GM12878 (cell line): ENCODE data around the gene RIPOR3.

ENCODE experiments used
- BACH1 ChIP-seq: fragments of 450-650 bp; IDR thresholded peaks from 2 replicates; pipeline ENCODE4 v1.6.1; 2017; ENCODE audit warnings: mild to moderate bottlenecking, borderline replicate concordance
- CEBPB ChIP-seq, 2 experiments: fragments of 150-350 bp in 1 of 2; IDR thresholded peaks; 2 replicates each; pipeline ENCODE4 v1.6.1; 2012 to 2014; ENCODE audit warnings: low read depth in 2 of 2, low read length in 2 of 2, borderline replicate concordance in 1 of 2, inconsistent platforms in 1 of 2
- POLR2A ChIP-seq: IDR thresholded peaks from 2 replicates; pipeline ENCODE4 v1.6.1; 2011; ENCODE audit warnings: low read depth, mild to moderate bottlenecking, low read length
- POLR2AphosphoS5 ChIP-seq: IDR thresholded peaks from 2 replicates; pipeline ENCODE4 v1.6.1; 2011; ENCODE audit warnings: mild to moderate bottlenecking, low read length, inconsistent platforms
- SPI1 ChIP-seq: IDR thresholded peaks from 2 replicates; pipeline ENCODE4 v1.6.1; 2011; ENCODE audit warnings: low read depth, mild to moderate bottlenecking, low read length, moderate library complexity, borderline replicate concordance; ENCODE audit not compliant: insufficient read depth
- TF ChIP-seq, protein P1 (sequence below): fragments of 450-650 bp; IDR thresholded peaks from 2 replicates; pipeline ENCODE4 v1.6.1; 2017; ENCODE audit warnings: mild to moderate bottlenecking, moderate library complexity
- TF ChIP-seq, protein P2 (sequence below), 3 experiments: IDR thresholded peaks in 2 of 3; conservative IDR thresholded peaks in 1 of 3; 2 replicates each; pipeline ENCODE4 v1.5.1; 2011; ENCODE audit warnings: low read depth in 3 of 3, low read length in 3 of 3, mild to moderate bottlenecking in 3 of 3, control low read depth in 2 of 3, moderate library complexity in 2 of 3, inconsistent platforms in 1 of 3, mixed read lengths in 1 of 3; ENCODE audit not compliant: control insufficient read depth in 2 of 3, insufficient read depth in 1 of 3; ENCODE audit errors: extremely low read depth in 1 of 3
- TF ChIP-seq, protein P3 (sequence below): IDR thresholded peaks from 2 replicates; pipeline ENCODE4 v1.6.1; 2011; ENCODE audit warnings: low read depth, low read length, improper control_type of control experiment, borderline replicate concordance

DNA sequence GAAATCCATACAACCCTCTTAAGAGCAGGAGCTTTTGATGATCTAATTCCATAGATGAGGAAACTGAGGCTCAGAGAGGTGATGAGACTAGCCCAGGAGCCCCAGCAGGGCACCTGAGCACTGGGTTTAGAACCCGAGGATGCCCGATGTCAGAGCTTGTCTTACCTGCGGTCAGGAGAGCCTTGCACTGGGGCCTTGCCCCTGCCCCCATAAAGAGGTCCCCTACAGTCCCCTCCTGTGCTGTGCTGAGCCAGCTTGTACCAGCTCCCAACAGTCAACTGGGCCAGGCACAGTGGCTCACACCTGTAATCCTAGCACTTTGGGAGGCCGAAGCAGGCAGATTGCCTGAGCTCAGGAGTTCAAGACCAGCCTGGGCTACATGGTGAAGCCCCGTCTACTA, 58.6 kb downstream of the RIPOR3 start:
- TF ChIP-seq, protein P1, sequence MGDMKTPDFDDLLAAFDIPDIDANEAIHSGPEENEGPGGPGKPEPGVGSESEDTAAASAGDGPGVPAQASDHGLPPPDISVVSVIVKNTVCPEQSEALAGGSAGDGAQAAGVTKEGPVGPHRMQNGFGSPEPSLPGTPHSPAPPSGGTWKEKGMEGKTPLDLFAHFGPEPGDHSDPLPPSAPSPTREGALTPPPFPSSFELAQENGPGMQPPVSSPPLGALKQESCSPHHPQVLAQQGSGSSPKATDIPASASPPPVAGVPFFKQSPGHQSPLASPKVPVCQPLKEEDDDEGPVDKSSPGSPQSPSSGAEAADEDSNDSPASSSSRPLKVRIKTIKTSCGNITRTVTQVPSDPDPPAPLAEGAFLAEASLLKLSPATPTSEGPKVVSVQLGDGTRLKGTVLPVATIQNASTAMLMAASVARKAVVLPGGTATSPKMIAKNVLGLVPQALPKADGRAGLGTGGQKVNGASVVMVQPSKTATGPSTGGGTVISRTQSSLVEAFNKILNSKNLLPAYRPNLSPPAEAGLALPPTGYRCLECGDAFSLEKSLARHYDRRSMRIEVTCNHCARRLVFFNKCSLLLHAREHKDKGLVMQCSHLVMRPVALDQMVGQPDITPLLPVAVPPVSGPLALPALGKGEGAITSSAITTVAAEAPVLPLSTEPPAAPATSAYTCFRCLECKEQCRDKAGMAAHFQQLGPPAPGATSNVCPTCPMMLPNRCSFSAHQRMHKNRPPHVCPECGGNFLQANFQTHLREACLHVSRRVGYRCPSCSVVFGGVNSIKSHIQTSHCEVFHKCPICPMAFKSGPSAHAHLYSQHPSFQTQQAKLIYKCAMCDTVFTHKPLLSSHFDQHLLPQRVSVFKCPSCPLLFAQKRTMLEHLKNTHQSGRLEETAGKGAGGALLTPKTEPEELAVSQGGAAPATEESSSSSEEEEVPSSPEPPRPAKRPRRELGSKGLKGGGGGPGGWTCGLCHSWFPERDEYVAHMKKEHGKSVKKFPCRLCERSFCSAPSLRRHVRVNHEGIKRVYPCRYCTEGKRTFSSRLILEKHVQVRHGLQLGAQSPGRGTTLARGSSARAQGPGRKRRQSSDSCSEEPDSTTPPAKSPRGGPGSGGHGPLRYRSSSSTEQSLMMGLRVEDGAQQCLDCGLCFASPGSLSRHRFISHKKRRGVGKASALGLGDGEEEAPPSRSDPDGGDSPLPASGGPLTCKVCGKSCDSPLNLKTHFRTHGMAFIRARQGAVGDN: no peak
- no peak for TF ChIP-seq BACH1
- TF ChIP-seq CEBPB (IDR thresholded peaks at IDR 0.05; ENCODE audit: borderline replicate concordance in 1 of 2, low read depth in 2 of 2, low read length in 2 of 2): no peak
- TF ChIP-seq, protein P2, sequence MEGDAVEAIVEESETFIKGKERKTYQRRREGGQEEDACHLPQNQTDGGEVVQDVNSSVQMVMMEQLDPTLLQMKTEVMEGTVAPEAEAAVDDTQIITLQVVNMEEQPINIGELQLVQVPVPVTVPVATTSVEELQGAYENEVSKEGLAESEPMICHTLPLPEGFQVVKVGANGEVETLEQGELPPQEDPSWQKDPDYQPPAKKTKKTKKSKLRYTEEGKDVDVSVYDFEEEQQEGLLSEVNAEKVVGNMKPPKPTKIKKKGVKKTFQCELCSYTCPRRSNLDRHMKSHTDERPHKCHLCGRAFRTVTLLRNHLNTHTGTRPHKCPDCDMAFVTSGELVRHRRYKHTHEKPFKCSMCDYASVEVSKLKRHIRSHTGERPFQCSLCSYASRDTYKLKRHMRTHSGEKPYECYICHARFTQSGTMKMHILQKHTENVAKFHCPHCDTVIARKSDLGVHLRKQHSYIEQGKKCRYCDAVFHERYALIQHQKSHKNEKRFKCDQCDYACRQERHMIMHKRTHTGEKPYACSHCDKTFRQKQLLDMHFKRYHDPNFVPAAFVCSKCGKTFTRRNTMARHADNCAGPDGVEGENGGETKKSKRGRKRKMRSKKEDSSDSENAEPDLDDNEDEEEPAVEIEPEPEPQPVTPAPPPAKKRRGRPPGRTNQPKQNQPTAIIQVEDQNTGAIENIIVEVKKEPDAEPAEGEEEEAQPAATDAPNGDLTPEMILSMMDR (IDR thresholded peaks at IDR 0.05 in 2 of 3, conservative IDR thresholded peaks at IDR 0.05 in 1 of 3; ENCODE audit: control insufficient read depth in 2 of 3, extremely low read depth in 1 of 3, insufficient read depth in 1 of 3, low read depth in 3 of 3, low read length in 3 of 3): no peak
- no peak for TF ChIP-seq SPI1
- TF ChIP-seq, protein P3, sequence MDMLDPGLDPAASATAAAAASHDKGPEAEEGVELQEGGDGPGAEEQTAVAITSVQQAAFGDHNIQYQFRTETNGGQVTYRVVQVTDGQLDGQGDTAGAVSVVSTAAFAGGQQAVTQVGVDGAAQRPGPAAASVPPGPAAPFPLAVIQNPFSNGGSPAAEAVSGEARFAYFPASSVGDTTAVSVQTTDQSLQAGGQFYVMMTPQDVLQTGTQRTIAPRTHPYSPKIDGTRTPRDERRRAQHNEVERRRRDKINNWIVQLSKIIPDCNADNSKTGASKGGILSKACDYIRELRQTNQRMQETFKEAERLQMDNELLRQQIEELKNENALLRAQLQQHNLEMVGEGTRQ: no peak
- no peak for TF ChIP-seq POLR2AphosphoS5
- TF ChIP-seq POLR2A: no peak
